ENCODE measurements around the gene SNX9.

DNA sequence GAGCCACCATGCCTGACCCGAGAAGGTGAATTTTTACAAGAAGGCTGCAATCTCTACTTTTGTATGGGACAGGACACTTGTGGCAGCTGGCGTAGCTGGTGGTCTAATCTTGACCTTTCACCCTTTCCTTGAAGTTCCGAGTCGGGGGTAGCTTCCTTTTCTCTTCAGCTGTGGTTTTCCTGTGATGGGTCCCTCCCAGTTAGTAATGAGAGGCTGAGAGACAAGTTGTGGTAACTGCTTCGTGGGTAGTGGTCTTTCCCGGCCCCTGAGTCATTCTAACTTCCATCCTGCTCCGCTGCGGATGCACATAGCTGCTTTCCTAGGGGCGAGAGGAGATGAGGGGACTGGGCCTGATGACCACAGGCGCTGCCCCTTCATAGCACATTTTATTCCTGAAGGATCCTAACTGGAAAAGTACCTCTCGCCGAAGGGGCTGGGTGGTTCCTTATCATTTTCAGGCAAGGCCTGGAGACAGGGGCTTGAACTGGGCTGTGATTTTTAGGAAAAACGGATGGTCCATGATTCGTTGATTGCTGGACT is 161.7 kb downstream of the SNX9 start:
- TF ChIP-seq POLR2A (IDR thresholded peaks at IDR 0.05; ENCODE audit: low read depth, low read length) (no peak), MAZ (IDR thresholded peaks at IDR 0.05; ENCODE audit: borderline replicate concordance, low read depth, low read length) (no peak), MXI1 (IDR thresholded peaks at IDR 0.05; ENCODE audit: borderline replicate concordance, low read depth, low read length) (no peak), FOS (IDR thresholded peaks at IDR 0.05; ENCODE audit: low read depth, low read length) (no peak), CHD1 (IDR thresholded peaks at IDR 0.05; ENCODE audit: low read depth, low read length) (no peak), RCOR1 (IDR thresholded peaks at IDR 0.05; ENCODE audit: insufficient replicate concordance, low read length) (no peak), MAFK (IDR thresholded peaks at IDR 0.05; ENCODE audit: low read depth, low read length) (no peak)
- TF ChIP-seq, protein P1, sequence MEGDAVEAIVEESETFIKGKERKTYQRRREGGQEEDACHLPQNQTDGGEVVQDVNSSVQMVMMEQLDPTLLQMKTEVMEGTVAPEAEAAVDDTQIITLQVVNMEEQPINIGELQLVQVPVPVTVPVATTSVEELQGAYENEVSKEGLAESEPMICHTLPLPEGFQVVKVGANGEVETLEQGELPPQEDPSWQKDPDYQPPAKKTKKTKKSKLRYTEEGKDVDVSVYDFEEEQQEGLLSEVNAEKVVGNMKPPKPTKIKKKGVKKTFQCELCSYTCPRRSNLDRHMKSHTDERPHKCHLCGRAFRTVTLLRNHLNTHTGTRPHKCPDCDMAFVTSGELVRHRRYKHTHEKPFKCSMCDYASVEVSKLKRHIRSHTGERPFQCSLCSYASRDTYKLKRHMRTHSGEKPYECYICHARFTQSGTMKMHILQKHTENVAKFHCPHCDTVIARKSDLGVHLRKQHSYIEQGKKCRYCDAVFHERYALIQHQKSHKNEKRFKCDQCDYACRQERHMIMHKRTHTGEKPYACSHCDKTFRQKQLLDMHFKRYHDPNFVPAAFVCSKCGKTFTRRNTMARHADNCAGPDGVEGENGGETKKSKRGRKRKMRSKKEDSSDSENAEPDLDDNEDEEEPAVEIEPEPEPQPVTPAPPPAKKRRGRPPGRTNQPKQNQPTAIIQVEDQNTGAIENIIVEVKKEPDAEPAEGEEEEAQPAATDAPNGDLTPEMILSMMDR (conservative IDR thresholded peaks at IDR 0.05; ENCODE audit: low read depth, low read length): no peak
- TF ChIP-seq, protein P2, sequence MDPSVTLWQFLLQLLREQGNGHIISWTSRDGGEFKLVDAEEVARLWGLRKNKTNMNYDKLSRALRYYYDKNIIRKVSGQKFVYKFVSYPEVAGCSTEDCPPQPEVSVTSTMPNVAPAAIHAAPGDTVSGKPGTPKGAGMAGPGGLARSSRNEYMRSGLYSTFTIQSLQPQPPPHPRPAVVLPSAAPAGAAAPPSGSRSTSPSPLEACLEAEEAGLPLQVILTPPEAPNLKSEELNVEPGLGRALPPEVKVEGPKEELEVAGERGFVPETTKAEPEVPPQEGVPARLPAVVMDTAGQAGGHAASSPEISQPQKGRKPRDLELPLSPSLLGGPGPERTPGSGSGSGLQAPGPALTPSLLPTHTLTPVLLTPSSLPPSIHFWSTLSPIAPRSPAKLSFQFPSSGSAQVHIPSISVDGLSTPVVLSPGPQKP (IDR thresholded peaks at IDR 0.05; ENCODE audit: borderline replicate concordance, low read depth, low read length): no peak
- TF ChIP-seq, protein P3, sequence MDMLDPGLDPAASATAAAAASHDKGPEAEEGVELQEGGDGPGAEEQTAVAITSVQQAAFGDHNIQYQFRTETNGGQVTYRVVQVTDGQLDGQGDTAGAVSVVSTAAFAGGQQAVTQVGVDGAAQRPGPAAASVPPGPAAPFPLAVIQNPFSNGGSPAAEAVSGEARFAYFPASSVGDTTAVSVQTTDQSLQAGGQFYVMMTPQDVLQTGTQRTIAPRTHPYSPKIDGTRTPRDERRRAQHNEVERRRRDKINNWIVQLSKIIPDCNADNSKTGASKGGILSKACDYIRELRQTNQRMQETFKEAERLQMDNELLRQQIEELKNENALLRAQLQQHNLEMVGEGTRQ (IDR thresholded peaks at IDR 0.05; ENCODE audit: low read depth, low read length): no peak

Measured in IMR-90 (cell line).